ENCODE results near the gene NELL1.
"Not testable (repeated sequence)": the region's sequence is repeated elsewhere in the genome, so short reads cannot be mapped to it uniquely, and the experiment has no call there.

Gene NELL1

DNA sequence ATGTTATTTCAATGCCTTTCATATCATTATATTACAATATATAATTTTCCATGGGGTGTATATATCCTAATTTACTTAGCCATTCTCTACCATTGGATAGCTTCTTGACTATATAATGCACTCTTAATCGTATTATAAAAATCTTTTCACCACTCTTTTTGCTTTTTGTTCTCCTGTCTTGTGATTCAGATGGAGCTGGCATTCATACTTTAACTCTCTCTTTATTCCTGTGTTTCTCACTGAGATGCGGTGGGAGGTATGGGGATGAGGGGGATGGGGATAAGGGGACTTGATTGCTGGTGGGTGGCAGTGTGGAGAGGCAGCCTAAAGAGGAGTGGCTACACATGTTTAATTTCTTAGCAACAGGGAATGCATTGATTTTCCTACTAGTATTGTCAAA is 105.9 kb downstream of the NELL1 start:
- H3K9me3 Mint-ChIP-seq = no peaks in the 10 kb centered on the region
- no peaks in the 10 kb centered on the region for H3K36me3 Mint-ChIP-seq
- no peak overlapping the region for H3K27ac Mint-ChIP-seq
- no peaks in the 10 kb centered on the region for H3K4me1 Mint-ChIP-seq
- peaks cover 4% of the 10 kb centered on the region for H3K27me3 Mint-ChIP-seq
- no peak overlapping the region for H3K4me3 Mint-ChIP-seq

DNA sequence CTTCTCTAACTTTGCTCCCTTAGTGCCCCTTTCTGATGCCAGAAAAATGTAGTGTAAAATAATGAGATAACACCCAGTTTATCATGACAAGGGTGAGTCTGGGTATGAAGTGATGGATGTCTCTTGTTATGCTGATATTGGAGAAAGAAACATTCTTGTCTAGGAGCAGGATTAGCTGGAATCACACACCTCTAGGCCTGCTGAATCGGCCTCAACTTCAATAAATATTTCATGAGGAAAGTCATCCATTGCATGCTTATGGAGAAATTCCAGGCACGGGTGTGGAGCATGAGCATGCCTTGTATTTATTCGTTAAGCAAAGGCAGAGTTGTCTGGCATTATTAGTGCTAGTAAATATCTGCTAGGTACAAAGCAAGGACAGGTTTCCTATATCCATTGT is 113.4 kb downstream of the NELL1 start:
- Mint-ChIP-seq H3K27me3 (peaks cover 2% of the 10 kb centered on the region), H3K9me3 (peaks cover 6% of the 10 kb centered on the region), H3K27ac (no peak overlapping the region), H3K4me3 (no peak overlapping the region), H3K36me3 (no peaks in the 10 kb centered on the region), H3K4me1 (no peaks in the 10 kb centered on the region)

DNA sequence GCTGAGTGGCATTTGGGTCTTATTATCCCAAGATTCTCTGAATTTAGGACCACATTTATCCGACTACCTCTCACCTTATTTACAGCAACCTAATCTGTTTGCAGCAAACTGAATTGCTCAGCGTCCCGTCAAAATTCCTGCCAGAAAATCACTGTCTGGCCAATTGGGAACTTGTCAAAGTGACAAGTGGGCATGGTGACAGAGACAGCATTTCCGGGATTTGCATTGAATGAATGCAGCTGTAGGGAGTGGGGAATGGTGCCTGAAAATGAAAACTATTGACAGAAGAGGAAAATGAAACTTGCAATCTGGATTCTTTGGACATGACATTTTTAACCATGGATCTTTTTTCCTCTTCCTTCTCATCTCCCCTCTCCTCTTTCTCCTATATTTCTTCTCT is 113.8 kb downstream of the NELL1 start:
- Mint-ChIP-seq H3K36me3 (no peaks in the 10 kb centered on the region), H3K9me3 (peaks cover 6% of the 10 kb centered on the region), H3K27me3 (no peaks in the 10 kb centered on the region), H3K4me3 (no peak overlapping the region), H3K27ac (no peak overlapping the region), H3K4me1 (no peaks in the 10 kb centered on the region)

DNA sequence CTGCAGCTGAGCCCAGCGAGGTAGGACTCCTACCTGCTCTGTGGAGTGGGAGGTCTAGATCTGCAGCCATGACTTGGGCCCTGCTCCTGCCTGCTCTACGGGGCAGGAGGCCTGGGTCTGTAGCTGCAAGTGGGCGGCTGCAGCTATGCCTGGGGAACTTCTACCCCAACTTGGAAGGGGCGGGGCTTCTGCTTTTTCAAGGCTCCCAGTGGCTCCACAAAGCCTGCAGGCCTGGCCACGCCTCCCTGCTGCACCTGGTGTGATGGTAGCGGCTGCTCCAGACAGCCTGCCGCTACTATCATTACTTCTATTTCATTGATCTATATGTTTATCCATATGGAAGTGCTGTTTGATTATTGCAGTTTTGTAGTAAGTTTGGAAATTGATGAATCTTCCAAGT is 121.2 kb downstream of the NELL1 start:
- Mint-ChIP-seq H3K27me3 (no peaks in the 10 kb centered on the region), H3K36me3 (no peaks in the 10 kb centered on the region), H3K27ac (no peak overlapping the region), H3K9me3 (no peaks in the 10 kb centered on the region), H3K4me3 (no peak overlapping the region), H3K4me1 (no peaks in the 10 kb centered on the region)

DNA sequence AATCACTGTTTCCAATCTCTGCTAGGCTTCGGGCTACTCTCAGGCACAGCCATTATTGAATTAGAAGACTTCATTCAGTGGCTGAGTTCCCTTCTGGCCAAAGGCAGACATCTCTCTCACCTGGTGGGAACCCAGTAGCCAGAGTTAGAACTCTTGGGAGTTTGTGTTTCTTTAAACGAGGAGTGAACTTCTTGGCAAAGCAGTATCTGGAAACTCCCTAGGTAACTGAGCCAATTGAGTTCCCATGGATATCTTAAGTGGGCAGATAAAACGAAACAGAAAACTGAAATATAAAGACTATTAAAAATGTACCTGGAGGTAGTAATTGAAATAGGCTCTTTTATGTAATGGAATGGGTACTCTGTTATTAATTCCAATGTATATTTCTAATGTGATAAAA is 125.6 kb downstream of the NELL1 start:
- Mint-ChIP-seq H3K4me1 (no peaks in the 10 kb centered on the region), H3K4me3 (no peak overlapping the region), H3K36me3 (no peaks in the 10 kb centered on the region), H3K27ac (no peak overlapping the region), H3K27me3 (no peaks in the 10 kb centered on the region), H3K9me3 (no peaks in the 10 kb centered on the region)

DNA sequence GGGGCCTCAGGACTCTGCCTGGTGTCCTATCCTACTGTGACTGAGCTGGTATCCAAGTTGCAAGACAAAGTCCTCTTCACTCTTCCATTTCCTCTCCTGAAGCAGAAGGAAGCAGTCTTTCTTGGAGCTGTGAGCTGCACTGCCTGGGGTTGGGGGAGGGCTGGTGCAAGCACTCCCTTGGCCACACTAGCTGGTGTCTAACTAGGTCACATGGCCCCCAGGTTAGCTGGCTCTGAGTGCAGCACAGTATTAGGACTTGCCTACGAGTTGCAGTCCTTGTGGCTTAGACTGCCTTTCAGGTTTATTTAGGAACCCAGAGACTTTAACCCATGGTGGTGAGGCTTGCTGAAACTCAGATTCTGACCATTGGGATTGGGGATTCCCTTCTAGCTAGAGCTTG is 138.9 kb downstream of the NELL1 start:
- H3K4me1 Mint-ChIP-seq = no peaks in the 10 kb centered on the region
- H3K27me3 Mint-ChIP-seq = no peaks in the 10 kb centered on the region
- no peaks in the 10 kb centered on the region for H3K36me3 Mint-ChIP-seq
- peaks cover 20% of the 10 kb centered on the region for H3K9me3 Mint-ChIP-seq
- H3K4me3 Mint-ChIP-seq = no peak overlapping the region
- H3K27ac Mint-ChIP-seq = no peak overlapping the region

DNA sequence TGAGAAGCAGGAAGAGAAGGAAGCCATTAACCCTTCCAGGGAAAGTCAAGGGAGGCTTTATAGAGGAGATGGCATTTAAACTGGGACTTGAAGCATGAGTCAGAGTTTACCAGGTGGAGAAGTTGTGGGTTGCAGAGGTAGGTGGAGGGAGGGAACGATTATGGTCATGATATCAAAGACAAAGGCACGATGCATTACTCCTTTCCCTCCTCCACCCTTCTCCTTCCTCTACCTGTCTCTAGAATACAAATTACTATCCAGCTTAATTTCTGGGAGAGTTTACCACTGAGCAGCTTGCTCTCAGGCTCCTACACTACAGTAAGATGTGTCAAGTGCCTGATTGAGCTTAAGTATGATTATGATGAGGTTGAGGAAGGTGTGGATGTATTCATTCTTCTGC is 151.7 kb downstream of the NELL1 start:
- no peak overlapping the region for H3K27ac Mint-ChIP-seq
- no peak overlapping the region for H3K4me3 Mint-ChIP-seq
- peaks cover 3% of the 10 kb centered on the region for H3K27me3 Mint-ChIP-seq
- H3K9me3 Mint-ChIP-seq = peaks cover 10% of the 10 kb centered on the region
- no peaks in the 10 kb centered on the region for H3K36me3 Mint-ChIP-seq
- H3K4me1 Mint-ChIP-seq = no peaks in the 10 kb centered on the region

DNA sequence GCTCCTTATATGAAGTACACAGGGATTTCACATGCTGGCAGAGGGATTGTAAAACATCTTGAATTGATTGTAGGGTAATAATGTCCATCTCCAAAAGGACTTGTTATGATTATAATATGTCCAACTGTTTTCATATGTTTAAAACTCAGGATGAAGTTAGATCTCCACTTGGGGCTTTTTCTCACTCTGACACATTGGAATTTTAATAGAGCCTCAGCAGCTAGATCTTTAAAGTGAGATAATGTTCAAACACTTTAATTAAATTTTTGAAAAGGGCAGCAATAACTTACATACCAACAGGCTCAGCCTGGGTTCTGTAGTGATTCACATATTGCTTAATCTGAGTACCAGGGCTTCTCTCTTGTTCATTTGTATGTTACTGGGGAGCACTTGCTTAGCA is 152.1 kb downstream of the NELL1 start:
- Mint-ChIP-seq H3K36me3 (no peaks in the 10 kb centered on the region), H3K4me3 (no peak overlapping the region), H3K4me1 (no peaks in the 10 kb centered on the region), H3K27me3 (peaks cover 3% of the 10 kb centered on the region), H3K27ac (no peak overlapping the region), H3K9me3 (peaks cover 10% of the 10 kb centered on the region)

DNA sequence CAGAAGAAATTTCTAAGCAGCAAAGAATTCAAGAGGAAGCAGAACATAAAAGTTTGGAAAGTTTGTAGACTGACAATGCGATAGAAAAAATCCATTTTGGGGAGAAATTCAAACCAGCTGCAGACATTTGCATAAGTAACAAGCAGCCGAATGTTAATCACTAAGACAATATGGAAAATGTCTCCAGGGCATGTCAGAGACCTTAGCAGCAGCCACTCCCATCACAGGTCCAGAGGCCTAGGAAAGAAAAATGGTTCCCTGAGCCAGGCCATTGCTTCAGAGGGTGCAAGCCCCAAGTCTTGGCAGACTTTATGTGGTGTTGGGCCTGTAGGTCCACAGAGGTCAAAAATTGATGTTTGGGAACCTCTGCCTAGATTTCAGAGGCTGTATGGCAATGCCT is 155.4 kb downstream of the NELL1 start:
- H3K9me3 Mint-ChIP-seq = no peaks in the 10 kb centered on the region
- H3K27ac Mint-ChIP-seq = no peak overlapping the region
- no peak overlapping the region for H3K4me3 Mint-ChIP-seq
- no peaks in the 10 kb centered on the region for H3K36me3 Mint-ChIP-seq
- no peaks in the 10 kb centered on the region for H3K4me1 Mint-ChIP-seq
- H3K27me3 Mint-ChIP-seq = peaks cover 3% of the 10 kb centered on the region

DNA sequence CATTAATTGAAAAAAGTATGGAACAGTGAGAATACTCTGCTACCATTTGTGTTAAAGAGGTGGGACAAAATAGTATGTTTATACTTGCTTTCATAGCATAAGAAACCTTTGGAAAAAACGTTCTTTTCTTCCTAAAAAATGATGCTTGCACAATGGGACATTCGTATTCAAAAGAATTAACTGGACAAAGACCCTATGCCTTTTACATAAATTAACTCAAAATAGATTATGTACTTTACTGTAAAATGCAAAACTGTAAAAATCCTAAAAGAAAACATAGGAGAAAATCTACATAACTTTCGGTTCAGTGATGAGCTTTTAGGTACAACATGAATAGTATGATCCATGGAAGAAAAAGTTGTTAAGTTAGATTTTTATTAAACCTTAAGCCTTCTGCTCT is 166.2 kb downstream of the NELL1 start:
- H3K4me1 Mint-ChIP-seq = no peaks in the 10 kb centered on the region
- no peaks in the 10 kb centered on the region for H3K36me3 Mint-ChIP-seq
- H3K4me3 Mint-ChIP-seq = no peak overlapping the region
- no peaks in the 10 kb centered on the region for H3K27me3 Mint-ChIP-seq
- no peaks in the 10 kb centered on the region for H3K9me3 Mint-ChIP-seq
- no peak overlapping the region for H3K27ac Mint-ChIP-seq

DNA sequence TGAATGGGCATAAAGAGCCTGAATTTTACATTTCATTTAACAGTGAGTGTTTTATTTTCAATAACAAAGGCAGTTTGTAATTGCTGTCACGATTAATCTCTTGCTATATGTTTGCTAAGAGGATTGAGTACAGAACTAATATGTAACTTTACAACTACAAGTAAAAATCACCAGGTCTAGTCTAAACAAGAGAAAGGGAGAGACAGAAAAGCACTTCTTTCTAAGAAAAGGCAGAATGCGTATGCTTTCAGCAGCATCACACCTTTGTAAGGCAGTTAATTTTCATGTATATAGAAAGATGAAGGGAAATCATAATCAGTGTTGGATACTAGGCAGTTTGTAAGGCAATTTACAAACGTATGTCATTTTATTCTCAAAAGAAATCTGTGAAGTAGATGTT is 169.8 kb downstream of the NELL1 start:
- Mint-ChIP-seq H3K4me3 (no peak overlapping the region), H3K4me1 (no peaks in the 10 kb centered on the region), H3K9me3 (no peaks in the 10 kb centered on the region), H3K36me3 (no peaks in the 10 kb centered on the region), H3K27ac (no peak overlapping the region), H3K27me3 (peaks cover 1% of the 10 kb centered on the region)

DNA sequence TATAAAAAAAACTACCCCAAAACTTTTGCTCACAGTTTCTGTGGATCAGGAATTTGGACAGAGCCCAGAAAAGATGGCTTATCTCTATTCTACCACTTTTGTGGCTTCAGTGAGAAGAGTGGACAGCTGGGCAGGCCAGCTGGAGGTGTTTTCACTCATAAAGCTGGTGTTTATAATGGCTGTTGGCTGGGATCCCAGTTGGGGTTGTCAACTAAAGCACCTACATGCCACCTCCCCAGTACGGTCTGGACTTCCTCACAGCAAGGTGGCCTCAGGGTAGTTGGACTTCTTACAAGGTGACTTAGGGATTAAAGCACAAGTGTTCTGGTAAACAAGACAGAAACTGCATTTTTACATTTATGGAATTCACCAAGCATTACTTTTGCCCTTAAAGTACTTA is 171.0 kb downstream of the NELL1 start:
- H3K9me3 Mint-ChIP-seq = no peaks in the 10 kb centered on the region
- H3K4me1 Mint-ChIP-seq = no peaks in the 10 kb centered on the region
- no peak overlapping the region for H3K4me3 Mint-ChIP-seq
- no peak overlapping the region for H3K27ac Mint-ChIP-seq
- no peaks in the 10 kb centered on the region for H3K36me3 Mint-ChIP-seq
- H3K27me3 Mint-ChIP-seq = peaks cover 1% of the 10 kb centered on the region

DNA sequence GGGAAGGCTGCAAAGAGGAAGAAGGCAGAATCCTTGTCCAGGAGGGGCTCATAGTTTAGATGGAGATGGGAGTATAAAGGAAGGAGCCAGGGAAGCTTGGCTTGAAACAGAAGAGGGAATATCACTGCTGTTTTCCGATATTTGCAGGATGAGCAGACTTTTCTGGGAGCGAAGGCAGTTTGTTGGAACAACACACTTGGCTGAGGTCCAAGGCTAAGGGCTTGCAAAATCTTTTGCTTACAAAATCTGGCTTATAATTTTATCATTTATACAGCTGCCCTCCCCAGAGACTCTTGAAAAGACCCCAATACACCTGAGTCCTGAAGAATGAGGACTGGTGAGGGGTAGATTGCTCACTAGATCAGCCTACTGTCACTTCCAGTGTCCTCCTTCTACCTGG is 174.8 kb downstream of the NELL1 start:
- H3K4me3 Mint-ChIP-seq = no peak overlapping the region
- no peak overlapping the region for H3K27ac Mint-ChIP-seq
- H3K27me3 Mint-ChIP-seq = peaks cover 1% of the 10 kb centered on the region
- peaks cover 5% of the 10 kb centered on the region for H3K9me3 Mint-ChIP-seq
- no peaks in the 10 kb centered on the region for H3K36me3 Mint-ChIP-seq
- H3K4me1 Mint-ChIP-seq = no peaks in the 10 kb centered on the region

DNA sequence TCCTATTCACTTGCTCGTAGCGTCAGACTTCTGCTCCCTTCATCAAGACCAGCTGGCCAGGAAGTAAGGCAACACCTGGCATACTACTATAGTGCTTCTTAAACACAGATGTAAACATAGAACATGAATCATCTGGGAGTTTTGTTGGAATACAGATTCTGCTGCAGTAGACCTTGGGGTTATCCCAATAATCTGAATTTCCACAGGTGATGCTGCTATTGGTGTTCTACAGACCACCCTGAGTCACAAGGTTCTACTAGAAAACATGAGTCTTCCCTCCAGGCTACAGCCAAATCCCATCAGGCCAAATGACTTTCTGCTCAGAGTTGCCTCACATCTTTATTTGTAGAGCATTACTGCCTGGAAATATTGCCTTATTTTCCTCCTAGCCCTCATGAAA is 175.2 kb downstream of the NELL1 start:
- H3K9me3 Mint-ChIP-seq = peaks cover 5% of the 10 kb centered on the region
- no peaks in the 10 kb centered on the region for H3K4me1 Mint-ChIP-seq
- no peaks in the 10 kb centered on the region for H3K36me3 Mint-ChIP-seq
- peaks cover 1% of the 10 kb centered on the region for H3K27me3 Mint-ChIP-seq
- H3K27ac Mint-ChIP-seq = no peak overlapping the region
- no peak overlapping the region for H3K4me3 Mint-ChIP-seq

DNA sequence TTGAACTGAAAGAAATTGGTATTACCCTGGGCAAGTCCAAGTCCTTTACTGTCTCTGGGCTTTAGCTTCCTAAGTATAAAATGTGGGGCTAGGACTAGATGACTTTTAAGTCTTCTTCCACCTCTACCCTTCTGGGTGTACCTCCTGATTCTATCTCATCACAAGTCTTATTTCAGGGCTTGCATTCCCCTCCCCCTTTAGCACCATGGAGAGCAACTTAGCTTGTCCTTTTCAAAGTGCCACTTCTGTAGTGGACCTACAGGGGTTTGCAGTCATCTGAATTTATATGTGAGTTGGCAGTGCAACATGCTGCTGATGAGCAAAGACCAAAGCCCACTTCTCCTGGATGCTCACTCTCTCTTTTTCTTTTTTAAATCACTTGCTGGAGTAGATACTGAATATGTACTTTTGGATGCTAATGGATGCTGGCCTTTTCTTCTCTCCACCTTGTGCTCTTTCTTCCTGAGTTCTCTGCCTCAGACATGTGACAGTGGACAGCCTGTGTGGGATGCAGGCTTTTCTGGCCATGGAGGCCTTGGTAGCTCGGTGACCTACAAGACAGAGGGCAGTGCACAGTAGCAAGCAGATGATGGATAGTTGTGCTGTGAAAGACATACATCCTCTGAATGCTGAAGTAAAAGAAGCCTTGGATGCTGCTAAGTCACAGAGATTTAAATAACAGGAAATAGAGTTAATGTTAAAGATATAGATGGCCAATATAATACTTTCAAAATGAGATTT is 185.0 kb downstream of the NELL1 start:
- Mint-ChIP-seq H3K27me3 (no peaks in the 10 kb centered on the region), H3K9me3 (peaks cover 3% of the 10 kb centered on the region), H3K4me3 (no peak overlapping the region), H3K27ac (no peak overlapping the region), H3K4me1 (no peaks in the 10 kb centered on the region), H3K36me3 (no peaks in the 10 kb centered on the region)

DNA sequence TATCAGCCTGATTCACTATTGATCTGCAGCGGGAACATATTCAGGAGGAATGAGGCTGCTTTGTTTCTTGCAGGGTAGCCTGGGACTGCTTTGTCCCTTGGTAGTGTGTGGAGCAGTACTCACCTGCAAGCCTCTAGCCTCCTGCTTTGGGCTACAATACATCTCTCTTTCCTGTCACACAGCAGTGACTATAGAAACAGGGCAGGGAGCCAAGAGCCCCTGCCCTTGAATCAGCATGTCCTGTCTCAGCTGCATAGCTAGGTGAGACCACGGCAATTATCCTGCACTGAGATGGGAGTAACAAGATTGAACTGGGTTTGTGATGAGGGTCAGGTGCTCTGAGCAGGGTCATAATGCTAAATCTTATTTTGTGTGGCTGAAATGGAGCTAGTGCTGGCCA is 191.9 kb downstream of the NELL1 start:
- Mint-ChIP-seq H3K36me3 (no peaks in the 10 kb centered on the region), H3K27ac (no peak overlapping the region), H3K9me3 (no peaks in the 10 kb centered on the region), H3K27me3 (no peaks in the 10 kb centered on the region), H3K4me3 (no peak overlapping the region), H3K4me1 (no peaks in the 10 kb centered on the region)

DNA sequence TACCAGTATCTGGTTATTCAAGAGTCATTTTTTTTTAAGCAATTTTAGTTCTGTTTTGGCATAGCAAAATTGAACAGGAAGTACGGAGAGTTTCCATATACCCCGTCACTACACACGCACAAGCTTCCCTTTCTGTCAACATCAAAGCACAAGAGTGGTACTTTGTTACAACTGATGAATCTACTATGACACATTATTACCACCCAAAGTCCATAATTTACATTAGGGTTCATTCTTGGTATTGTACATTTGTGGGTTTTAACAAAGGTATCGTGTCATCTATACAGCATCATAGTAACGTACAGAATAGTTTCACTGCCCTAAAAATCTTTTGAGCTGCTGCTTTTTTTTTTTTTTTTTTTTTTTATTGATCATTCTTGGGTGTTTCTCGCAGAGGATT is 192.9 kb downstream of the NELL1 start:
- not testable (repeated sequence) for H3K9me3 Mint-ChIP-seq, H3K27me3 Mint-ChIP-seq, H3K4me1 Mint-ChIP-seq, H3K27ac Mint-ChIP-seq, H3K4me3 Mint-ChIP-seq, H3K36me3 Mint-ChIP-seq

Measured in activated naive CD4-positive, alpha-beta T cell treated with anti-CD3 and anti-CD28 coated beads, Interleukin-2, amount 50 U/mL, for 24 hours (primary cell).